Psoas muscle (tissue), 8 donors: Measurements from ENCODE around the gene UBR3. TPM values are rescaled to one million over a fixed set of nuclear protein-coding genes. Genes with fewer than 3 reads are reported as not detected.

Source experiments
- ATAC-seq, 4 donors: fragments of 200-7000 bp; cut with Tn5 transposase; one replicate each; pipeline ENCODE4 v1.9.1; 2020; ENCODE audit warnings: moderate library complexity in 3 of 4, mild to moderate bottlenecking in 2 of 4
- DNase-seq, 2 donors: peaks; one replicate each; pipeline ENCODE4 v3.0.0-alpha.2; 2020
- H3K27ac ChIP-seq: fragments of 200-600 bp; one replicate; pipeline ENCODE4 v1.8.0; 2022
- H3K27me3 ChIP-seq, 3 donors: fragments of 200-600 bp in 1 of 3; one replicate each; pipeline versions ENCODE4 v1.6.1 to v1.8.0; 2013 to 2022; ENCODE audit warnings: low read length in 2 of 3, mild to moderate bottlenecking in 2 of 3, moderate library complexity in 1 of 3; ENCODE audit not compliant: insufficient read depth in 3 of 3
- H3K36me3 ChIP-seq, 2 donors: fragments of 200-600 bp in 1 of 2; one replicate each; pipeline versions ENCODE4 v1.6.1 to v1.8.0; 2013 to 2022; ENCODE audit warnings: low read depth in 1 of 2, mild to moderate bottlenecking in 1 of 2, moderate library complexity in 1 of 2; ENCODE audit not compliant: insufficient read depth in 1 of 2
- H3K4me1 ChIP-seq: fragments of 200-600 bp; one replicate; pipeline ENCODE4 v1.8.0; 2022
- H3K4me3 ChIP-seq: fragments of 200-600 bp; one replicate; pipeline ENCODE4 v1.8.0; 2022; ENCODE audit warnings: mild to moderate bottlenecking
- H3K9me3 ChIP-seq: fragments of 200-600 bp; one replicate; pipeline ENCODE4 v1.8.0; 2022
- WGBS, 3 donors: extraction: QIAGEN DNeasy Blood & Tissue Kit; methylation state at CpG; one replicate each; pipeline versions ENCODE4 v1.1.6 to v1.1.7; 2013; 5-methylcytosine and 5-hydroxymethylcytosine counted together
- intact Hi-C, 2 donors: fragments of 100-400 bp; cut with DNase I; formaldehyde crosslinking; loops; one replicate each; pipeline versions ENCODE4 v1.11.0 to v1.14.2; 2022
- polyA plus RNA-seq, 3 donors: library from polyadenylated mRNA; stranded (reverse); fragments of 200-250 nt; gene quantifications; one replicate each; pipeline ENCODE4 v1.2.3, GENCODE V29; 2013
- total RNA-seq, 4 donors: library from RNA; stranded (reverse); fragmentation: NEBNext Ultra II Directional in 2 of 4; extraction: Animal tissue kit (Norgen Biotek cat#: 25700) in 2 of 4; gene quantifications; one replicate each; pipeline versions ENCODE4 v1.2.1 to v1.2.4, GENCODE V29; 2021 to 2023
- TF ChIP-seq, protein P1 (sequence below): fragments of 200-600 bp; IDR thresholded peaks from one replicate; pipeline ENCODE4 v1.8.0; 2022; ENCODE audit warnings: antibody characterized with exemption
- donor health status: healthy with polysubstance abuse.
- donor health status: DM: no; HTN: no; CAD: no; lungs with moderate emphysema.
- donor health status: Bipolar disorder and iron deficiency.
- donor health status: healthy.
- donor health status: DM: yes; HTN: yes; CAD: no.
- donor health status: DM: no; HTN: no; CAD: no.
- donor health status: DM: no; HTN: no; CAD: no.
- donor health status: DM: yes; HTN: yes; CAD: no.

Gene UBR3
- total and polyA plus RNA-seq, 7 donors = 28.7 to 202 (median 160) TPM

DNA sequence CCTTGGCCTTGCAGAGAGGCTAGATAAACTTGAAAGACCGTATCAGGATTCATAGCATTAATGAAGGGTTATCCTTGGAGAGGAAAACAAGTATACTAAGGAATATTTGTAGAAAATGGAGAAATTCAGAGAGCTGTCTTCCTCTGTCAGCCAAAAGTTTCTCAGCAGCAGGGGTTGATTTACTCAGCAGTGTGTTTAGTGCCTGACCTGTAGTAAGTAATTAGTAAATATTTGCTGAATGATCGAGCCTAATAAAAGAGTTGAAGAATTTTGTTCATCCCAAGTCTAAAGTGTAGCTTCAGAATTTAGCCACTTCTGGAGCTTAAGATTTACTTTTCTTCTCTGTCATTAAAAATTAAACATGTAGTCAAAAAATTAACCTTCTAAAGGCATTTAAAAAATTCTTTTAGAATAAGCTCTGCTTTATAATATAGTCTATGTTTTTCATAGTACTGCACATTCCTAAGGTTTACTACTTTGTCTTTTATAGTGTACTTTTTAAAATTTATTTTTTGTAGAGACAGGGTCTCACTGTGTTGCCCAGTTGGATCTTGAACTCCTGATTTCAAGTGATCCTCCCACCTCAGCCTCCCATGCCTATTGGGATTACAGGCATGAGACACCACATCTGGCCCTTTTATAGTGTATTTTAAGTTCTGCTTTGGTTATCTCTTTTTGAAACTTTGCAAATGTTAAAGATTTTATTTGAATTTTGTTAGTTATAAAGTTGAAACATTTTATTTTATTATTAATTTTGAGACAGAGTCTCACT lies 212.3 kb downstream of the UBR3 start:
- TF ChIP-seq, protein P1, sequence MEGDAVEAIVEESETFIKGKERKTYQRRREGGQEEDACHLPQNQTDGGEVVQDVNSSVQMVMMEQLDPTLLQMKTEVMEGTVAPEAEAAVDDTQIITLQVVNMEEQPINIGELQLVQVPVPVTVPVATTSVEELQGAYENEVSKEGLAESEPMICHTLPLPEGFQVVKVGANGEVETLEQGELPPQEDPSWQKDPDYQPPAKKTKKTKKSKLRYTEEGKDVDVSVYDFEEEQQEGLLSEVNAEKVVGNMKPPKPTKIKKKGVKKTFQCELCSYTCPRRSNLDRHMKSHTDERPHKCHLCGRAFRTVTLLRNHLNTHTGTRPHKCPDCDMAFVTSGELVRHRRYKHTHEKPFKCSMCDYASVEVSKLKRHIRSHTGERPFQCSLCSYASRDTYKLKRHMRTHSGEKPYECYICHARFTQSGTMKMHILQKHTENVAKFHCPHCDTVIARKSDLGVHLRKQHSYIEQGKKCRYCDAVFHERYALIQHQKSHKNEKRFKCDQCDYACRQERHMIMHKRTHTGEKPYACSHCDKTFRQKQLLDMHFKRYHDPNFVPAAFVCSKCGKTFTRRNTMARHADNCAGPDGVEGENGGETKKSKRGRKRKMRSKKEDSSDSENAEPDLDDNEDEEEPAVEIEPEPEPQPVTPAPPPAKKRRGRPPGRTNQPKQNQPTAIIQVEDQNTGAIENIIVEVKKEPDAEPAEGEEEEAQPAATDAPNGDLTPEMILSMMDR = no peak
- WGBS, 3 donors = 91 to 94% (median 92%) methylated on average over 2 of the region's 2 CpGs
- DNase-seq (no peak), ATAC-seq (no peak)
- Histone ChIP-seq H3K4me1 (no peaks in the 10 kb centered on the region), H3K27me3 (no peaks in the 10 kb centered on the region), H3K36me3 (peaks cover 0 to 32% of the 10 kb centered on the region in 2 donors), H3K9me3 (no peaks in the 10 kb centered on the region), H3K27ac (no peak overlapping the region), H3K4me3 (no peak overlapping the region)
- intact Hi-C loops = no loop called here

- TF ChIP-seq, protein P1 = no peak
- H3K4me1 ChIP-seq = no peaks in the 10 kb centered on the region
- H3K36me3 ChIP-seq = peaks cover 0 to 40% of the 10 kb centered on the region in 2 donors
- no peak overlapping the region for H3K27ac ChIP-seq
- ATAC-seq = no peak
- H3K27me3 ChIP-seq = no peaks in the 10 kb centered on the region
- WGBS, 3 donors = 82 to 92% (median 85%) methylated on average over 3 of the region's 3 CpGs
- H3K4me3 ChIP-seq = no peak overlapping the region
- no peak for DNase-seq
- H3K9me3 ChIP-seq = no peaks in the 10 kb centered on the region
- intact Hi-C loops = no loop called here
Measured at GRCh38 chr2:170044751-170045478, 217.7 kb downstream of the UBR3 start.

DNA sequence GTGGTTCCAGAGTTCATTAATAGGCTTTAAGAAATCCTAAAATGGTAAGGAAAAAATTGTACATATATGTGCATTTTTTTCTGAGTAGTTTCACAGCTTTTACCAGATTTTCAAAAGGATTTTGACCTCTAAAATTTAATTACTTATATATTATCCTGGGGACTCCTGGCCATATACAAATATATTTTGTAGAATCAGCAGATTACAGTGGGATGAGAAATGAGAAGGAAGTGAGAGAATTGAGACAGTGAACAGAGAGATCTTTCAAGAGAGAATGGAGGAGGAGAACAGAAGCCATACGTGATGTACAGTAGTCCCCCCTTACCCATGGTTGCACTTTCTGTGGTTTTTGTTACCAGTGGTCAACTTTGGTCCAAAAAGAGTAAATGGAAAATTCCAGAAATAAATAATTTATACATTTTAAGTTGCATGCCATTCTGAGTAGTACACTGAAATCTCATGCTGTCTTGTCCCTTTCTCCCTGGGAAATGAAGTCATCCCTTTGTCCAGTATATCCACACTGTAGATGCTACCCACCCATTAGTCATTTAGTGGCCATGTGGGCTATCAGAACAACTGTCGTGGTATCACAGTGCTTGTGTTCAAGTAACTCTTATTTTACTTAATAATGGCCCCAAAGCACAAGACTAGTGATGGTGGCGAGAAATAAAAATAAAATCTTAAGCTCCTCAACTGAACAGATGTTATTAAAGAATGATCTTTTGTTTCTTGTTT lies 220.2 kb downstream of the UBR3 start:
- TF ChIP-seq, protein P1 = no peak
- Histone ChIP-seq H3K27me3 (no peaks in the 10 kb centered on the region), H3K9me3 (no peaks in the 10 kb centered on the region), H3K4me1 (no peaks in the 10 kb centered on the region), H3K27ac (no peak overlapping the region), H3K4me3 (no peak overlapping the region), H3K36me3 (peaks cover 3 to 39% of the 10 kb centered on the region in 2 donors)
- 94 to 98% (median 97%) methylated on average over 3 of the region's 3 CpGs for WGBS, 3 donors
- no peak for ATAC-seq
- intact Hi-C loops = no loop called here
- DNase-seq = no peak

DNA sequence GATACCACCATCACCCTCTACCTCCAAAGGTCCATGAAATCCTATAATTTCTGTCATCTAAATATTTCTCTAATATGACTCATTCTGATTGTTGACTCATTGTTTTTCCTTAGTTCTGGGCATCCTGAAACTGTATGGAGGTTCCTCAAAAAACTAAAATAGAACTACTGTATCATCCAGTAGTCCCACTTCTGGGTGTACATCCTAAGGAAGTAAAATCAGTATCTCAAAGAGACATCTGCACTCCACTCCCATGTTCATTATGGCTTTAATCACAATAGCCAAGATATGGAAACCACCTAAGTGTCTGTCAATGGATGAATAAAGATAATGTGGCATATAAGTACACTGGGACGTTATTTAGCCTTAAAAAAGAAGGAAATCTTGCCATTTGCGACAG lies 224.9 kb downstream of the UBR3 start:
- intact Hi-C loops = no loop called here
- WGBS, 3 donors = 95 to 97% (median 96%) methylated on average over 2 of the region's 2 CpGs

More for the DNA sequence above, 224.9 kb downstream of the UBR3 start:
- TF ChIP-seq, protein P1 = no peak
- ATAC-seq (no peak), DNase-seq (no peak)
- H3K4me1 ChIP-seq = no peaks in the 10 kb centered on the region
- H3K27me3 ChIP-seq = no peaks in the 10 kb centered on the region
- H3K4me3 ChIP-seq = no peak overlapping the region
- peaks cover 3 to 71% of the 10 kb centered on the region in 2 donors for H3K36me3 ChIP-seq
- no peak overlapping the region for H3K27ac ChIP-seq
- no peaks in the 10 kb centered on the region for H3K9me3 ChIP-seq
